ENCODE data around the gene ABI1.
A peak's percentile ranks its signal among the peaks of the same experiment; 100 is the strongest.
"Not testable (repeated sequence)": the region's sequence is repeated elsewhere in the genome, so short reads cannot be mapped to it uniquely, and the experiment has no call there.

The ABI1 gene

GRCh38 chr10:26859241-26860101 is 1.3 kb downstream of the ABI1 start:
- Mint-ChIP-seq H3K4me1 (peaks cover 46% of the 10 kb centered on the region), H3K9me3 (no peaks in the 10 kb centered on the region), H3K27ac (peak overlapping the region; percentile 98 to 99), H3K4me3 (peak overlapping the region; percentile 91 to 97), H3K27me3 (no peaks in the 10 kb centered on the region)
- DNase-seq (no peak), ATAC-seq (no peak)

GRCh38 chr10:26858707-26859034 is 2.1 kb downstream of the ABI1 start:
- Mint-ChIP-seq H3K4me3 (peak overlapping the region; percentile 91 to 97), H3K9me3 (no peaks in the 10 kb centered on the region), H3K27ac (peak overlapping the region; percentile 31 to 42), H3K27me3 (no peaks in the 10 kb centered on the region), H3K4me1 (peaks cover 54% of the 10 kb centered on the region)
- DNase-seq (no peak), ATAC-seq (no peak)

- no peak for DNase-seq
- no peak for ATAC-seq
- Mint-ChIP-seq H3K27me3 (no peaks in the 10 kb centered on the region), H3K4me3 (peak overlapping the region; percentile 91 to 97), H3K4me1 (peaks cover 57% of the 10 kb centered on the region), H3K27ac (peak overlapping the region; percentile 19 to 31), H3K9me3 (no peaks in the 10 kb centered on the region)
These were observed 2.6 kb downstream of the ABI1 start for GRCh38 chr10:26857991-26858706.

DNA sequence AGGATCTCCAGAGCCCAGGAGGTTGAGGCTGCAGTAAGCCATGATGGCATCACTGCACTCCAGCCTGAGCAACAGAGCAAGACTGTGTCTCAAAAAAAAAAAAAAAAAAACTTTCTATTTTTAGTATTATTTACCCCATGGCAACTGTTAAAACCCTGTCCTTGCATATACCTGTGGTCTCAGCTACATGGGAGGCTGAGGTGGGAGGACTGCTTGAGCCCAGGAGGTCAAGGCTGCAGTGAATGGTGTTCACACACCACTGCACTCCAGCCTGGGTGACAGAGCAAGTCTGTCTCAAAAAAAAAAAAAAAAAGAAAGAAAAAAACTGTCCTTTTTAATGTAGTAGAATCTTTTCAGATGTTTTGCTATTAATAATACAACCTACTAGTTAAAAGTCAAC is 3.2 kb downstream of the ABI1 start:
- not testable (repeated sequence) for ATAC-seq, H3K9me3 Mint-ChIP-seq, DNase-seq, H3K27ac Mint-ChIP-seq, H3K27me3 Mint-ChIP-seq
- peaks cover 57% of the 10 kb centered on the region for H3K4me1 Mint-ChIP-seq
- peak overlapping the region; percentile 91 to 97 for H3K4me3 Mint-ChIP-seq

- no peak overlapping the region for H3K27ac Mint-ChIP-seq
These were observed 5.6 kb downstream of the ABI1 start for GRCh38 chr10:26855186-26855585.

GRCh38 chr10:26854524-26854923 is 6.2 kb downstream of the ABI1 start:
- peak overlapping the region in 1 of 2 donors; percentile 35 for H3K27ac Mint-ChIP-seq
- H3K4me3 Mint-ChIP-seq = no peak overlapping the region
- H3K4me1 Mint-ChIP-seq = peaks cover 69% of the 10 kb centered on the region

More at GRCh38 chr10:26855186-26855585, 5.6 kb downstream of the ABI1 start:
- Mint-ChIP-seq H3K9me3 (no peaks in the 10 kb centered on the region), H3K4me1 (peaks cover 65% of the 10 kb centered on the region), H3K27me3 (no peaks in the 10 kb centered on the region), H3K4me3 (no peak overlapping the region)
- ATAC-seq (no peak), DNase-seq (no peak)

DNA sequence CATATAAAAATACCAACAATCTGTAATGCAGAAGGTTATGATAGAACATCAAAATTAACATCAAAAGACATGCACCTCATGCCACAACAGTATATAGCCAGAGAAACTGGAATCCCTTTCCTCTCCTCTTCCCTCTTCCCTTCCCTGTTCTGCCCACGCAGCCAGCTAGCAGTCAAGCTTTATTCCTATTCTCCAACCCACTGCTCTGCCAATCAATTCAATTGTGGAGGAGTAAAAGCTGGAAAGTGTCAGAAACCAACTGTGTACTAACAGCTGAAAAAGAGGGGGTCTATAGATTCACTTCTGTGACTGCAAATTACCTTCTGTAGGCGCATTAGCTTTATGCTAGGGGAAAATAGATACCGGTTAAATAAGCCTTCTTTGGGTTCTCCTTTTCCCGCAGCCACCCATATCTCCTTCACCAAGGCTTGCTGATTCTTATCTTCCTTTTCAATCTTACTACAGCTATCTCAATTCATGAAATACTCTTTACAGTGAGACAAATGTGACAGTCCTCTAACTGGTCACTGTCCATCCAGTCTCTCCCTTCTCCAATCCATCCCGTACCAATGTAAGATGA is 16.3 kb downstream of the ABI1 start:
- H3K27me3 Mint-ChIP-seq = no peaks in the 10 kb centered on the region
- peak overlapping the region in 1 of 2 donors; percentile 30 for H3K27ac Mint-ChIP-seq
- DNase-seq (no peak), ATAC-seq (no peak)
- H3K4me3 Mint-ChIP-seq = no peak overlapping the region
- peaks cover 64% of the 10 kb centered on the region for H3K4me1 Mint-ChIP-seq
- H3K9me3 Mint-ChIP-seq = no peaks in the 10 kb centered on the region

More at GRCh38 chr10:26854524-26854923, 6.2 kb downstream of the ABI1 start:
- ATAC-seq (no peak), DNase-seq (no peak)
- Mint-ChIP-seq H3K9me3 (no peaks in the 10 kb centered on the region), H3K27me3 (no peaks in the 10 kb centered on the region)

GRCh38 chr10:26843736-26844135 is 17.0 kb downstream of the ABI1 start:
- Mint-ChIP-seq H3K9me3 (no peaks in the 10 kb centered on the region), H3K27me3 (no peaks in the 10 kb centered on the region), H3K27ac (no peak overlapping the region), H3K4me1 (peaks cover 72% of the 10 kb centered on the region), H3K4me3 (no peak overlapping the region)
- DNase-seq (no peak), ATAC-seq (no peak)

GRCh38 chr10:26841733-26842317 is 18.9 kb downstream of the ABI1 start:
- ATAC-seq (no peak), DNase-seq (no peak)
- no peaks in the 10 kb centered on the region for H3K9me3 Mint-ChIP-seq
- peaks cover 79% of the 10 kb centered on the region for H3K4me1 Mint-ChIP-seq
- no peak overlapping the region for H3K27ac Mint-ChIP-seq
- H3K27me3 Mint-ChIP-seq = no peaks in the 10 kb centered on the region
- H3K4me3 Mint-ChIP-seq = no peak overlapping the region

DNA sequence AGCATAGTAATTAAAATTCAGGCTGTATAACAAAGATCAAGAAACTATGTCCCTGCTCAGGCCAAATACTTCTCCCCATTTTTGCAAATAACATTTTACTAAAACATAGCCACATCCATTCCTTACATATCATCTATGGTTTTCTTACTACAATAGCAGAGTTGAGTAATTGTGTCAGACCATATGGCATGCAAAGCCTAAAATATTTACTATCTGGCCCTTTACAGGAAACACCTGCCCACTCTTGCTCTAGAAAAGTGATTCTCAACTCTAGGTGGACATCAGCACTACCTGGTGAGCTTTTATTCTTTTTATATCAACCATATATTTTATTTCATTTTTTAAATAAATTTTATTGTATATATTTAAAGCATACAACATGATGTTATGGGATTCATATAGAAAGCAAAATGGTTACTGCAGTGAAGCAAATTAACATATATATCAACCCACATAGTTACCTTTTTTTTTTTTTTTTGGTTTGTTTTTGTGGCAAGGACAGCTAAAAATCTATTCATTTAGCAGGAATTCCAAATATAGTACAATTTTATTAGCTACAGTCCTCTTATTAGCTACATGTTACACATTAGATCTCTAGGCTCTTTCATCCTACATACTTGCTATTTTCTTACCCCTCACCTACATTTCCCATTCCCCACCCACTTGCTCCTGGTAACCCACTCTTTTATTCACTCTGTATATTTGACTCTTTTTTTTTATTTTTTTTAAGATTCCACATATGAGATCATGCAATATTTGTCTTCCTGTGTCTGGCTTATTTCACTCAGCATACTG is 19.6 kb downstream of the ABI1 start:
- Mint-ChIP-seq H3K4me1 (peaks cover 72% of the 10 kb centered on the region), H3K4me3 (no peak overlapping the region), H3K27ac (no peak overlapping the region)

DNA sequence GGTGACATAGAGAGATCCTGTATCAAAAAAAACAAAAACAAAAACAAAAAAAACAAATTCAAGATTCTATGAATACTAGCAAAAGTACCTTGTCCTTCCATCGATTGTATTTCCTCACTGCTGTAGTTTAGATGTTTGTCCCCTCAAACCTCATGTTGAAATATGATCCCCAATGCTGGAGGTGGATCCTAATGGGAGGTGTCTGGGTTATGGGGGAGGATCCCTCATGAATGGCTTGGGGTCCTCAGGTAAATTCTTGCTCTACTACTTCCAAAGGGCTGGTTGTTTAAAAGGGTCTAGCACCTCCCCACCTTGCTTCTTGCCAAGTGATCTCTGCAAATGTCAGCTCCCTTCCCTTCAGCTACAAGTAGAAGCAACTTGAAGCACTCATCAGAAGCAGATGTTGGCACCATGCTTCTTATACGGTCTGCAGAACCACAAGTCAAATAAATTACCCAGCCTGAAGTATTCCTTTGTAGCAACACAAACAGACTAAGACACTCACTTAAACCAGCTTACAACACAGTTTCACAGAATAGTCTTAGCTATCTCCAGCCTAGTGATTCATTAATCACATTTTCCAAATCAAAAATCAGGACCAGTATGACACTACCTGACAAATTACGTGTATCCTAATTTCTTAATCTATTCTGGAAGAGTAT is 20.7 kb downstream of the ABI1 start:
- Mint-ChIP-seq H3K9me3 (peaks cover 0 to 1% of the 10 kb centered on the region in 2 donors), H3K27ac (peak overlapping the region in 1 of 2 donors; percentile 74), H3K4me1 (peaks cover 64% of the 10 kb centered on the region), H3K27me3 (no peaks in the 10 kb centered on the region), H3K4me3 (no peak overlapping the region)
- no peak for ATAC-seq
- no peak for DNase-seq

More for the DNA sequence above, 19.6 kb downstream of the ABI1 start:
- ATAC-seq (no peak), DNase-seq (no peak)
- H3K9me3 Mint-ChIP-seq = no peaks in the 10 kb centered on the region
- no peaks in the 10 kb centered on the region for H3K27me3 Mint-ChIP-seq

GRCh38 chr10:26837139-26837538 is 23.6 kb downstream of the ABI1 start:
- DNase-seq = no peak
- no peaks in the 10 kb centered on the region for H3K27me3 Mint-ChIP-seq
- peaks cover 0 to 4% of the 10 kb centered on the region in 2 donors for H3K9me3 Mint-ChIP-seq
- H3K4me3 Mint-ChIP-seq = no peak overlapping the region
- no peak for ATAC-seq
- no peak overlapping the region for H3K27ac Mint-ChIP-seq
- H3K4me1 Mint-ChIP-seq = peaks cover 64% of the 10 kb centered on the region

GRCh38 chr10:26835025-26835424 is 25.7 kb downstream of the ABI1 start:
- Mint-ChIP-seq H3K9me3 (peaks cover 0 to 4% of the 10 kb centered on the region in 2 donors), H3K27me3 (no peaks in the 10 kb centered on the region), H3K27ac (no peak overlapping the region), H3K4me1 (peaks cover 60% of the 10 kb centered on the region), H3K4me3 (no peak overlapping the region)
- ATAC-seq = peak; percentile 39
- no peak for DNase-seq

GRCh38 chr10:26832960-26833359 is 27.8 kb downstream of the ABI1 start:
- no peak for DNase-seq
- H3K4me1 Mint-ChIP-seq = peaks cover 49% of the 10 kb centered on the region
- no peak for ATAC-seq
- H3K9me3 Mint-ChIP-seq = peaks cover 0 to 4% of the 10 kb centered on the region in 2 donors
- no peak overlapping the region for H3K27ac Mint-ChIP-seq
- H3K27me3 Mint-ChIP-seq = no peaks in the 10 kb centered on the region
- no peak overlapping the region for H3K4me3 Mint-ChIP-seq

Measured in stimulated activated naive CD8-positive, alpha-beta T cell treated with anti-CD3 and anti-CD28 coated beads, Interleukin-15, amount 100 ng/mL, for 72 hours (primary cell).